Activated effector memory CD4-positive, alpha-beta T cell treated with Interleukin-2 at 50 U/mL for 16 hours (primary cell): ENCODE data around the gene RNF187.

Source experiments
- DNase-seq: peaks from one replicate; pipeline ENCODE4 v3.0.0-alpha.2; 2020

Gene RNF187

GRCh38 chr1:228511546-228512445 lies 24.6 kb downstream of the RNF187 start:
- DNase-seq: no peak

GRCh38 chr1:228512781-228513198 lies 25.6 kb downstream of the RNF187 start:
- no peak for DNase-seq

GRCh38 chr1:228513236-228513900 lies 26.2 kb downstream of the RNF187 start:
- no peak for DNase-seq

- DNase-seq: no peak
Measured at GRCh38 chr1:228514421-228514820, 27.2 kb downstream of the RNF187 start.

- DNase-seq: no peak
Measured at GRCh38 chr1:228515200-228515834, 28.1 kb downstream of the RNF187 start.

GRCh38 chr1:228517655-228518054 lies 30.5 kb downstream of the RNF187 start:
- no peak for DNase-seq

- no peak for DNase-seq
Measured at GRCh38 chr1:228527596-228527995, 40.4 kb downstream of the RNF187 start.

GRCh38 chr1:228528612-228529011 lies 41.4 kb downstream of the RNF187 start:
- DNase-seq: no peak

- no peak for DNase-seq
Measured at GRCh38 chr1:228530086-228530758, 43.0 kb downstream of the RNF187 start.

- no peak for DNase-seq
Measured at GRCh38 chr1:228530951-228531731, 44.0 kb downstream of the RNF187 start.

GRCh38 chr1:228538831-228539230 lies 51.6 kb downstream of the RNF187 start:
- no peak for DNase-seq

- no peak for DNase-seq
Measured at GRCh38 chr1:228540161-228540917, 53.2 kb downstream of the RNF187 start.

- DNase-seq: no peak
Measured at GRCh38 chr1:228541725-228542124, 54.5 kb downstream of the RNF187 start.

GRCh38 chr1:228542376-228542775 lies 55.2 kb downstream of the RNF187 start:
- no peak for DNase-seq

- DNase-seq: no peak
Measured at GRCh38 chr1:228542981-228543380, 55.8 kb downstream of the RNF187 start.

GRCh38 chr1:228543396-228543795 lies 56.2 kb downstream of the RNF187 start:
- DNase-seq: no peak

- DNase-seq: no peak
Measured at GRCh38 chr1:228544021-228544850, 57.1 kb downstream of the RNF187 start.

- no peak for DNase-seq
Measured at GRCh38 chr1:228544921-228545591, 57.9 kb downstream of the RNF187 start.
